ENCODE data around the gene ERO1A.

The ERO1A gene

GRCh38 chr14:52663850-52664249 lies 31.5 kb downstream of the ERO1A start:
- DNase-seq (ENCODE audit: low spot score) = no peak
- no peak for TF ChIP-seq CTCF (IDR thresholded peaks at IDR 0.05; ENCODE audit: extremely low read depth, missing control alignments)

- no peak for DNase-seq (ENCODE audit: low spot score)
- TF ChIP-seq CTCF (IDR thresholded peaks at IDR 0.05; ENCODE audit: extremely low read depth, missing control alignments) = no peak
Observed at GRCh38 chr14:52661314-52661713, 34.0 kb downstream of the ERO1A start.

- TF ChIP-seq CTCF (IDR thresholded peaks at IDR 0.05; ENCODE audit: extremely low read depth, missing control alignments) = no peak
- DNase-seq (ENCODE audit: low spot score) = no peak
Observed at GRCh38 chr14:52660832-52661231, 34.5 kb downstream of the ERO1A start.

- no peak for DNase-seq (ENCODE audit: low spot score)
- no peak for TF ChIP-seq CTCF (IDR thresholded peaks at IDR 0.05; ENCODE audit: extremely low read depth, missing control alignments)
Observed at GRCh38 chr14:52660325-52660724, 35.0 kb downstream of the ERO1A start.

GRCh38 chr14:52656905-52657304 lies 38.5 kb downstream of the ERO1A start:
- DNase-seq (ENCODE audit: low spot score) = no peak
- no peak for TF ChIP-seq CTCF (IDR thresholded peaks at IDR 0.05; ENCODE audit: extremely low read depth, missing control alignments)

- TF ChIP-seq CTCF (IDR thresholded peaks at IDR 0.05; ENCODE audit: extremely low read depth, missing control alignments) = no peak
- no peak for DNase-seq (ENCODE audit: low spot score)
Observed at GRCh38 chr14:52650774-52651173, 44.6 kb downstream of the ERO1A start.

GRCh38 chr14:52649511-52649910 lies 45.8 kb downstream of the ERO1A start:
- no peak for DNase-seq (ENCODE audit: low spot score)
- TF ChIP-seq CTCF (IDR thresholded peaks at IDR 0.05; ENCODE audit: extremely low read depth, missing control alignments) = no peak
